Right atrium auricular region (tissue), 2 donors: ENCODE results near the gene MNT. TPM values are rescaled to one million over a fixed set of nuclear protein-coding genes. Genes with fewer than 3 reads are reported as not detected.

Experiments used
- DNase-seq: peaks from one replicate; pipeline ENCODE4 v3.0.0-alpha.2; 2019; ENCODE audit warnings: low spot score
- H3K27ac ChIP-seq, 2 donors: fragments of 200-600 bp; sonication (generic); 1 replicate in 1 of 2; 2 replicates in 1 of 2; pipeline ENCODE4 v1.5.1; 2016 to 2019
- H3K27me3 ChIP-seq, 2 donors: fragments of 200-600 bp; sonication (generic); one replicate each; pipeline versions ENCODE4 v1.5.1 to v1.6.0; 2017 to 2019
- H3K36me3 ChIP-seq: fragments of 200-600 bp; sonication (generic); one replicate; pipeline ENCODE4 v1.5.1; 2016
- H3K4me1 ChIP-seq, 2 donors: fragments of 200-600 bp; sonication (generic); one replicate each; pipeline versions ENCODE4 v1.5.1 to v1.6.0; 2017 to 2019
- H3K4me3 ChIP-seq, 2 donors: fragments of 200-600 bp; sonication (generic); 1 replicate in 1 of 2; 2 replicates in 1 of 2; pipeline ENCODE4 v1.5.1; 2017 to 2019; ENCODE audit warnings: mild to moderate bottlenecking in 1 of 2, moderate library complexity in 1 of 2
- H3K9me3 ChIP-seq, 2 donors: fragments of 200-600 bp; sonication (generic); one replicate each; pipeline ENCODE4 v1.5.1; 2019
- total RNA-seq, 2 donors: library from RNA; depleted of rRNA; stranded (reverse); fragments of >200 nt; gene quantifications; one replicate each; pipeline ENCODE4 v1.1.0, GENCODE V29; 2016
- TF ChIP-seq, protein P1 (sequence below), 2 donors: fragments of 200-600 bp; sonication (generic); IDR thresholded peaks; one replicate each; pipeline ENCODE4 v1.5.1; 2019; ENCODE audit warnings: antibody characterized with exemption in 2 of 2

Gene MNT
- total RNA-seq, 2 donors from 2014 or later: 3.7 to 7.7 TPM

DNA sequence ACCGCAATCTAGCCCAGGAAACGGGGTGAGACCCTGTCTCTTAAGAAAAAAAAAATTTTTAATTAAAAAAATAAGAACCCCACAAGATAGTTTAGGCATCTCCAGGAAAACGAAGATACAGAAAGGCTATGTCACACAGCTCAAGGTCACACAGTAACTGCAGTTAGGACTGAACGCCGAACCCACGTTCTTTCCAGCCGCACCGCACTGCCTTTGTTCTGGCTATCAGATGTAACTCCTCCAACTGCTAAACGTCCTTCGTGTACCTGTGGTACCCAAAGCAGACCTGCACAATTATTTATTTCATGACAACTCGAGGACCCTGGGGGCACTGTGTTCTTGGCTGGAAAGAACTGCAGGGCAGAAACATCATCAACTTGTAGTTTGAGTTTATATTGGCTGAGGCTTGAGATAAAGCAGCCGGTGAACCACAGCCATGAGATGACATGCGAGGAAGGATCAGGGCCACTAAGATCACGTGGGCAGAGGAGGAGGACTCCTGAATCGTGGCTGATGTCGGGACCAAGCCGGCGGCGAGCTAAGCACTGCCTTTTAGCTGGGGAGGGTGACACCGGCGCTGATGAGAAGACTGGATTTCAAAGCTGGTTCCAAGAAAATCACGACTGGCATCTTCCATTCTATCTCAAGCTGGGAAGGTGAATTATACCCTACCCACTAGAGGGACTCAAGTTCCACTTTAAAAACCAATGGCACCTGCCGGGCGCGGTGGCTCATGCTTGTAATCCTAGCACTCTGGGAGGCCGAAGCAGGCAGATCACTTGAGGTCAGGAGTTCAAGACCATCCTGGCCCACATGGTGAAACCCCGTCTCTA, 20.7 kb upstream of the MNT start:
- Histone ChIP-seq H3K36me3 (peaks cover 14% of the 10 kb centered on the region), H3K27ac (no peak overlapping the region), H3K9me3 (no peaks in the 10 kb centered on the region), H3K4me1 (peaks cover 0 to 19% of the 10 kb centered on the region in 2 donors), H3K27me3 (no peaks in the 10 kb centered on the region), H3K4me3 (no peak overlapping the region)
- TF ChIP-seq, protein P1, sequence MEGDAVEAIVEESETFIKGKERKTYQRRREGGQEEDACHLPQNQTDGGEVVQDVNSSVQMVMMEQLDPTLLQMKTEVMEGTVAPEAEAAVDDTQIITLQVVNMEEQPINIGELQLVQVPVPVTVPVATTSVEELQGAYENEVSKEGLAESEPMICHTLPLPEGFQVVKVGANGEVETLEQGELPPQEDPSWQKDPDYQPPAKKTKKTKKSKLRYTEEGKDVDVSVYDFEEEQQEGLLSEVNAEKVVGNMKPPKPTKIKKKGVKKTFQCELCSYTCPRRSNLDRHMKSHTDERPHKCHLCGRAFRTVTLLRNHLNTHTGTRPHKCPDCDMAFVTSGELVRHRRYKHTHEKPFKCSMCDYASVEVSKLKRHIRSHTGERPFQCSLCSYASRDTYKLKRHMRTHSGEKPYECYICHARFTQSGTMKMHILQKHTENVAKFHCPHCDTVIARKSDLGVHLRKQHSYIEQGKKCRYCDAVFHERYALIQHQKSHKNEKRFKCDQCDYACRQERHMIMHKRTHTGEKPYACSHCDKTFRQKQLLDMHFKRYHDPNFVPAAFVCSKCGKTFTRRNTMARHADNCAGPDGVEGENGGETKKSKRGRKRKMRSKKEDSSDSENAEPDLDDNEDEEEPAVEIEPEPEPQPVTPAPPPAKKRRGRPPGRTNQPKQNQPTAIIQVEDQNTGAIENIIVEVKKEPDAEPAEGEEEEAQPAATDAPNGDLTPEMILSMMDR (IDR thresholded peaks at IDR 0.05): no peak
- DNase-seq: peak; percentile 55

DNA sequence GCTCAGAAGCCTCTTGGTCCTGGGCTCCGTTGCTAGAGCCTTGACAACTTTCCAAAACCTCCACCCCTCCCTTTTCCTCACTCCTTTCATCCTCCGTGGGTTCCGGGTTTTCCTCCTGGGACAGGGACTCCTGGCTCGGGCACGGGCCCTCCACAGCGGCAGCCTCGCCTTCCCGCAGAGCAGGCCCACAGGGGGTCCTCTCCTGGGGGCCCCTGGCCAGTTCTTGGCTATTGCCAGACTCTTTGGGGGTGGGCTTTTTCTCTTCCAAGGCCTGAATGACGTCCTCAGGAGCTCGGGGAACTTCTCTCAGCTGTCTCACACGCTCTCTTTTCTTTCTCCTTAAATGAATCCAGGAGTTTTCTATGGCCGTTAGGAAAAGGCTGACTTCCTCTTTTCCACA, 19.3 kb upstream of the MNT start:
- peaks cover 14% of the 10 kb centered on the region for H3K36me3 ChIP-seq
- no peak for DNase-seq
- TF ChIP-seq, protein P1 (IDR thresholded peaks at IDR 0.05): no peak
- H3K27ac ChIP-seq: no peak overlapping the region
- no peak overlapping the region for H3K4me3 ChIP-seq
- H3K27me3 ChIP-seq: no peaks in the 10 kb centered on the region
- H3K4me1 ChIP-seq: peaks cover 0 to 22% of the 10 kb centered on the region in 2 donors
- H3K9me3 ChIP-seq: no peaks in the 10 kb centered on the region

GRCh38 chr17:2419486-2419885, 18.6 kb upstream of the MNT start:
- TF ChIP-seq, protein P1 (IDR thresholded peaks at IDR 0.05): no peak
- Histone ChIP-seq H3K9me3 (no peaks in the 10 kb centered on the region), H3K4me3 (no peak overlapping the region), H3K4me1 (peaks cover 0 to 22% of the 10 kb centered on the region in 2 donors), H3K27ac (peak overlapping the region; percentile 45 to 71), H3K36me3 (peaks cover 14% of the 10 kb centered on the region), H3K27me3 (no peaks in the 10 kb centered on the region)
- DNase-seq: no peak

- DNase-seq: no peak
- H3K27ac ChIP-seq: peak overlapping the region; percentile 45 to 71
- no peaks in the 10 kb centered on the region for H3K9me3 ChIP-seq
- TF ChIP-seq, protein P1 (IDR thresholded peaks at IDR 0.05): no peak
- peaks cover 14% of the 10 kb centered on the region for H3K36me3 ChIP-seq
- H3K4me1 ChIP-seq: peaks cover 0 to 22% of the 10 kb centered on the region in 2 donors
- H3K27me3 ChIP-seq: no peaks in the 10 kb centered on the region
- no peak overlapping the region for H3K4me3 ChIP-seq
Observed at GRCh38 chr17:2418572-2418971, 17.7 kb upstream of the MNT start.

DNA sequence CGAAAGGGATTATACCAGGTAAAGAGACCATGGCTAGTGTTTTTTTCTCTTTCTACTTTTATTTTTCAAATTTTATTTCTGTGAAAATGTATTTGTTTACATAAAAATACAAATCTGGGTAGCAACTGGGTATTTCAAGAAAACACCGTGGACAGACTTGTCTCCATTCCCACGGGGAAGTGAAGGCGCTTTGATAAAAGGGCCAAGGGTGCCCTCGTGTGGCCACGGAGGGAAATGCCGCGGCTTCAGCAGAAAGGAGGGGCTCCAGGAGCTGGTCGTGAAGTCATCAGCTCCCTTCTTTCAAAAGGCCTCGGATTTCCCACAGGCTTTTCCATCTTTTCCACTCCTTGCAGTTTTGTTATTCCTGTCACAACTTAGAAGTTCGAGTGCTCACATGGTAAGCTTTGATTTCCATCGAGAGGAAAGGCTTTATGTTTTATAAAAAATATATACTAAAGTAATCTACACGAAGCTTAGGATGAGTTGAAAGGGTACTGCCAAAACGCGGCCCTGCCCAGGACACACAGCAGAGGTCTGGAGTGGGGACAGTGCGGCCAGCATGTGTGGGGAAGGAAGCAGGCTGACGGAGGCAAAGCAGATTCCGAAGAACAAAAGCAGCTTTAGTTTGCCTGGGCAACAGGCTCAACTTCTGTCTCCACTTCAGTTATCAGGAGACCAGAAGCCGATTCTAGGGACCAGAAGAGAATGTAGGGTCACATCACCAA, 15.3 kb upstream of the MNT start:
- TF ChIP-seq, protein P1 (IDR thresholded peaks at IDR 0.05): peak; percentile 98 to 99
- Histone ChIP-seq H3K36me3 (peaks cover 14% of the 10 kb centered on the region), H3K4me1 (peaks cover 0 to 34% of the 10 kb centered on the region in 2 donors)

More for the DNA sequence above, 15.3 kb upstream of the MNT start:
- no peaks in the 10 kb centered on the region for H3K9me3 ChIP-seq
- peak overlapping the region; percentile 24 to 37 for H3K27ac ChIP-seq
- no peaks in the 10 kb centered on the region for H3K27me3 ChIP-seq
- H3K4me3 ChIP-seq: no peak overlapping the region
- DNase-seq: peak; percentile 95
